Endothelial cell of umbilical vein (primary cell): Measurements from ENCODE around the gene MEIOB. TPM values are rescaled to one million over a fixed set of nuclear protein-coding genes. Genes with fewer than 3 reads are reported as not detected.

Experiments
- BruUV-seq: library from RNA; stranded (reverse); fragments of 400-500 nt; replicated peaks from 2 replicates; lab custom pipeline; 2021; lab: Mats Ljungman, UMichigan
- CTCF ChIA-PET: fragments of 300-600, 350-600 bp; sonication (Branson Sonifier 250); formaldehyde crosslinking; loops from one replicate; lab custom pipeline; 2021; ENCODE audit warnings: antibody characterized with exemption, inconsistent platforms; lab: Charles Lee
- POLR2A ChIA-PET: fragments of 300-600, 350-600 bp; sonication (Branson Sonifier 250); formaldehyde crosslinking; loops from one replicate; lab custom pipeline; 2021; ENCODE audit warnings: antibody characterized with exemption, inconsistent platforms; lab: Charles Lee
- DNase-seq: peaks from one replicate; pipeline ENCODE4 v3.0.0-alpha.2; 2011; ENCODE audit warnings: low read depth, low spot score
- FAIRE-seq: peaks from 2 replicates; lab custom pipeline; 2011; peaks lifted over from hg19 to GRCh38; lab: Jason Lieb, UNC
- H2AFZ ChIP-seq: 2 replicates; pipeline ENCODE4 v1.6.0; 2012; ENCODE audit warnings: low read depth, low read length, control low read depth, inconsistent platforms
- H3K27ac ChIP-seq: 2 replicates; pipeline ENCODE4 v1.5.1; 2011; ENCODE audit warnings: low read depth, mild to moderate bottlenecking, control low read depth, low read length, moderate library complexity; ENCODE audit not compliant: insufficient read depth
- H3K27me3 ChIP-seq, 2 experiments: 2 replicates each; pipeline versions ENCODE4 v1.6.0 to v1.6.1; 2011; ENCODE audit warnings: low read length in 2 of 2, mixed read lengths in 1 of 2; ENCODE audit not compliant: control insufficient read depth in 2 of 2, insufficient read depth in 2 of 2
- H3K36me3 ChIP-seq, 2 experiments: 2 replicates in 1 of 2; 3 replicates in 1 of 2; pipeline ENCODE4 v1.5.1; 2011; ENCODE audit warnings: low read length in 2 of 2, mild to moderate bottlenecking in 1 of 2, moderate library complexity in 1 of 2; ENCODE audit not compliant: control insufficient read depth in 2 of 2, insufficient read depth in 2 of 2; ENCODE audit errors: extremely low read depth in 1 of 2
- H3K4me1 ChIP-seq: 3 replicates; pipeline ENCODE4 v1.5.1; 2011; ENCODE audit warnings: mild to moderate bottlenecking, low read length; ENCODE audit not compliant: control insufficient read depth, insufficient read depth; ENCODE audit errors: extremely low read depth
- H3K4me2 ChIP-seq: 2 replicates; pipeline ENCODE4 v1.6.1; 2011; ENCODE audit warnings: low read length, control low read depth, mixed read lengths; ENCODE audit not compliant: insufficient read depth
- H3K4me3 ChIP-seq, 3 experiments: fragments of 200-600 bp in 1 of 3; sonication (generic), shearing (Covaris generic) in 1 of 3; replicated peaks in 1 of 3; 2 replicates each; pipeline ENCODE4 v1.5.1; 2011 to 2016; ENCODE audit warnings: control low read depth in 3 of 3, low read length in 3 of 3, mild to moderate bottlenecking in 2 of 3, inconsistent platforms in 1 of 3, low read depth in 1 of 3, moderate library complexity in 1 of 3; ENCODE audit not compliant: insufficient read depth in 1 of 3
- H3K79me2 ChIP-seq: 2 replicates; pipeline ENCODE4 v1.6.0; 2012; ENCODE audit warnings: low read length, inconsistent platforms; ENCODE audit not compliant: control insufficient read depth, insufficient read depth
- H3K9ac ChIP-seq: replicated peaks from 2 replicates; pipeline ENCODE3; 2011; ENCODE audit warnings: low read length, control low read depth; ENCODE audit not compliant: insufficient read depth; ENCODE audit errors: extremely low read depth
- H3K9me1 ChIP-seq: replicated peaks from 3 replicates; pipeline ENCODE4 v1.6.0; 2011; ENCODE audit warnings: mild to moderate bottlenecking, low read length; ENCODE audit not compliant: control insufficient read depth, insufficient read depth; ENCODE audit errors: extremely low read depth
- H3K9me3 ChIP-seq: replicated peaks from 2 replicates; pipeline ENCODE4 v1.5.1; 2012; ENCODE audit warnings: low read length, inconsistent platforms; ENCODE audit not compliant: control insufficient read depth, insufficient read depth
- H4K20me1 ChIP-seq: replicated peaks from 2 replicates; pipeline ENCODE3; 2011; ENCODE audit warnings: mild to moderate bottlenecking, low read length; ENCODE audit not compliant: control insufficient read depth, insufficient read depth; ENCODE audit errors: extremely low read depth
- EZH2 ChIP-seq: IDR thresholded peaks from 2 replicates; pipeline ENCODE4 v1.6.1; 2012; ENCODE audit warnings: borderline replicate concordance, low read depth, mild to moderate bottlenecking, moderate library complexity, low read length, inconsistent platforms; ENCODE audit not compliant: severe bottlenecking
- FOS ChIP-seq: IDR thresholded peaks from 2 replicates; pipeline ENCODE4 v1.6.1; 2011; ENCODE audit warnings: mild to moderate bottlenecking, low read length, moderate library complexity, borderline replicate concordance; ENCODE audit not compliant: insufficient read depth
- GATA2 ChIP-seq: IDR thresholded peaks from 2 replicates; pipeline ENCODE4 v1.7.0; 2011; ENCODE audit warnings: low read depth, mild to moderate bottlenecking, moderate library complexity, mixed read lengths, low read length; ENCODE audit not compliant: insufficient read length, insufficient read depth
- JUN ChIP-seq: IDR thresholded peaks from 2 replicates; pipeline ENCODE4 v1.6.1; 2011; ENCODE audit warnings: borderline replicate concordance, low read depth; ENCODE audit not compliant: insufficient read length, insufficient read depth
- MYC ChIP-seq: IDR thresholded peaks from one replicate; pipeline ENCODE4 v1.6.1; 2011; ENCODE audit warnings: mild to moderate bottlenecking, low read depth, low read length
- POLR2A ChIP-seq: IDR thresholded peaks from 2 replicates; pipeline ENCODE4 v1.6.1; 2012; ENCODE audit warnings: low read depth, mild to moderate bottlenecking, control low read depth, low read length
- POLR2AphosphoS5 ChIP-seq: IDR thresholded peaks from 2 replicates; pipeline ENCODE4 v1.6.1; 2012; ENCODE audit warnings: low read depth, mild to moderate bottlenecking, control low read depth, low read length, moderate library complexity; ENCODE audit not compliant: insufficient read depth
- dilution Hi-C: fragments of 300-500 bp; cut with MboI; formaldehyde crosslinking; loops from one replicate; pipeline ENCODE4 v1.15.0; 2019; ENCODE audit warnings: low sequenced_read_pairs; ENCODE audit not compliant: extremely low pct_ligation_motif_present
- intact Hi-C: fragments of 100-400 bp; cut with micrococcal nuclease; formaldehyde crosslinking; loops from one replicate; pipeline ENCODE4 v1.10.0; 2022
- polyA plus RNA-seq, 4 experiments: library from polyadenylated mRNA; depleted of rRNA in 3 of 4; stranded (reverse) in 3 of 4; unstranded in 1 of 4; fragments of >200 nt; gene quantifications; 2 replicates each; pipeline versions ENCODE4 v1.2.1 to v1.2.3, GENCODE V29; 2011 to 2012; ENCODE audit warnings: missing spikeins in 1 of 4
- total RNA-seq: library from RNA; stranded (reverse); gene quantifications from 2 replicates; pipeline ENCODE4 v1.2.3, GENCODE V29; 2021
- TF ChIP-seq, protein P1 (sequence below): IDR thresholded peaks from 2 replicates; pipeline ENCODE4 v1.6.1; 2011; ENCODE audit not compliant: insufficient read depth, insufficient read length
- TF ChIP-seq, protein P2 (sequence below), 2 donors: IDR thresholded peaks; 1 replicate in 1 of 2; 2 replicates in 1 of 2; pipeline ENCODE4 v1.5.1; 2011; ENCODE audit warnings: low read length in 2 of 2, mild to moderate bottlenecking in 2 of 2, moderate library complexity in 2 of 2, control low read depth in 1 of 2, inconsistent platforms in 1 of 2, low read depth in 1 of 2; ENCODE audit not compliant: insufficient read depth in 1 of 2; ENCODE audit errors: extremely low read depth in 1 of 2

MEIOB gene
- total and polyA plus RNA-seq, 2 donors (not counting 3 experiments of a cell fraction or from before 2014, with no cell fraction given), result 0.04 TPM; not detected in 1

DNA sequence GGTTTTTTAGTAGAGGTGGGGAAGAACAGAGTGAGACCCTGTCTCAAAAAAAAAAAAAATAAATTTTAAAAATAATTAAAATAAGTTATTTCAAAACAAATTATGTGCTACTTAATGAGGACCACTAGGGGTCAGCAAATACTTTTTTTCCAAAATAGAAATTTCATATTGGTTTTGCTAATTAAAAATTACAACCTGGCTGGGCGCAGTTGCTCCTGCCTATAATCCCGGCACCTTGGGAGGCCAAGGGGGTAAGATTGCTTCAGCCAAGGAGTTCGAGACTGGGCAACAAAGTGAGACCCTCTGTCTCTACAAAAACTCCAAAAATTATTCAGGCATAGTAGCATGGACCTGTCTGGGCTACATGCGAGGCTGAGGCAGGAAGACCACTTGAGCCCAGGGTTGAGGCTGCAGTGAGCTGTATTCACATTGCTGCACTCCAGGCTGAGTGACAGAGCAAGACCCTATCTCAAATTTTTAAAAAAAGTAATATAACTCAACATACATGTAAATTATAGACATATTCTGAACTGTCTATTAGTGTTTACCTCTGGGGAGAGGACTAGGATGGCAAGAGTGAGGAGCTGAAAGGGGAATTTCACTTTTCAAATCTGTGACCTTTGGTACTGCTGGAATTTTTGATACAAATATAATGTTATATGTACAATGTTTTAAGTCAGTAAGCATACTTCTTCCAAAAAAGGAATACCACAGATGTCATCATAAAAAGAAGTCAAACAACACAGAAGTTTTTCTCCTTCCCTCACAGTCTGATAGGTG is 8.1 kb downstream of the MEIOB start:
- DNase-seq, result peak; percentile 51
- H4K20me1 ChIP-seq, result no peaks in the 10 kb centered on the region
- ChIA-PET CTCF (interaction anchor here (0.6 to 1.2 kb wide), 10 partner anchors 11 to 277 kb away, joined by 3 to 12 read pairs (median 4); no protein-coding TSS in a partner anchor), POLR2A (no interaction called here)
- intact Hi-C loops (loop anchor here (1.0 to 5.0 kb wide), 2 partner anchors 65 to 288 kb away; no protein-coding TSS in a partner anchor), dilution Hi-C loops (no loop called here)
- peak; percentile 31 for FAIRE-seq
- H3K27ac ChIP-seq, result no peak overlapping the region
- H3K9ac ChIP-seq, result no peak overlapping the region
- no TSS peak for BruUV-seq
- peaks cover 15 to 27% of the 10 kb centered on the region in 2 experiments for H3K27me3 ChIP-seq
- TF ChIP-seq GATA2 (no peak), POLR2A (no peak), EZH2 (no peak), JUN (no peak), MYC (no peak), POLR2AphosphoS5 (no peak), FOS (no peak)
- TF ChIP-seq, protein P1, sequence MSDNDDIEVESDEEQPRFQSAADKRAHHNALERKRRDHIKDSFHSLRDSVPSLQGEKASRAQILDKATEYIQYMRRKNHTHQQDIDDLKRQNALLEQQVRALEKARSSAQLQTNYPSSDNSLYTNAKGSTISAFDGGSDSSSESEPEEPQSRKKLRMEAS, result no peak
- TF ChIP-seq, protein P2, sequence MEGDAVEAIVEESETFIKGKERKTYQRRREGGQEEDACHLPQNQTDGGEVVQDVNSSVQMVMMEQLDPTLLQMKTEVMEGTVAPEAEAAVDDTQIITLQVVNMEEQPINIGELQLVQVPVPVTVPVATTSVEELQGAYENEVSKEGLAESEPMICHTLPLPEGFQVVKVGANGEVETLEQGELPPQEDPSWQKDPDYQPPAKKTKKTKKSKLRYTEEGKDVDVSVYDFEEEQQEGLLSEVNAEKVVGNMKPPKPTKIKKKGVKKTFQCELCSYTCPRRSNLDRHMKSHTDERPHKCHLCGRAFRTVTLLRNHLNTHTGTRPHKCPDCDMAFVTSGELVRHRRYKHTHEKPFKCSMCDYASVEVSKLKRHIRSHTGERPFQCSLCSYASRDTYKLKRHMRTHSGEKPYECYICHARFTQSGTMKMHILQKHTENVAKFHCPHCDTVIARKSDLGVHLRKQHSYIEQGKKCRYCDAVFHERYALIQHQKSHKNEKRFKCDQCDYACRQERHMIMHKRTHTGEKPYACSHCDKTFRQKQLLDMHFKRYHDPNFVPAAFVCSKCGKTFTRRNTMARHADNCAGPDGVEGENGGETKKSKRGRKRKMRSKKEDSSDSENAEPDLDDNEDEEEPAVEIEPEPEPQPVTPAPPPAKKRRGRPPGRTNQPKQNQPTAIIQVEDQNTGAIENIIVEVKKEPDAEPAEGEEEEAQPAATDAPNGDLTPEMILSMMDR (IDR thresholded peaks at IDR 0.05; ENCODE audit: extremely low read depth in 1 of 2, insufficient read depth in 1 of 2, low read depth in 1 of 2, low read length in 2 of 2), result peak; percentile 30 to 32
- no peak overlapping the region for H2AFZ ChIP-seq
- H3K9me1 ChIP-seq, result no peaks in the 10 kb centered on the region
- no peaks in the 10 kb centered on the region for H3K9me3 ChIP-seq
- no peaks in the 10 kb centered on the region for H3K36me3 ChIP-seq
- no peaks in the 10 kb centered on the region for H3K79me2 ChIP-seq
- no peaks in the 10 kb centered on the region for H3K4me1 ChIP-seq
- H3K4me2 ChIP-seq, result no peak overlapping the region
- H3K4me3 ChIP-seq, result no peak overlapping the region
